WTC11 (cell line): ENCODE data around the gene RCL1. TPM values are rescaled to one million over a fixed set of nuclear protein-coding genes. Genes with fewer than 3 reads are reported as not detected.

ENCODE experiments used
- AR ChIP-seq: fragments of 250-450 bp; sonication (Bioruptor Pico); IDR thresholded peaks from 2 replicates; pipeline ENCODE4 v1.9.0; 2021; ENCODE audit warnings: mild to moderate bottlenecking
- ATF3 ChIP-seq: sonication (generic); formaldehyde crosslinking; conservative IDR thresholded peaks from 2 replicates; pipeline ENCODE4 v1.8.1; 2022; ENCODE audit warnings: mild to moderate bottlenecking, missing genetic modification reagents
- E2F5 ChIP-seq: sonication (generic); formaldehyde crosslinking; IDR thresholded peaks from 2 replicates; pipeline ENCODE4 v1.8.1; 2022; ENCODE audit warnings: mild to moderate bottlenecking, moderate library complexity, missing genetic modification reagents
- ELF4 ChIP-seq: sonication (generic); formaldehyde crosslinking; IDR thresholded peaks from 2 replicates; pipeline ENCODE4 v1.8.1; 2022; ENCODE audit warnings: low read depth, mild to moderate bottlenecking, moderate library complexity, missing genetic modification reagents
- NFE2L1 ChIP-seq: sonication (generic); formaldehyde crosslinking; IDR thresholded peaks from 2 replicates; pipeline ENCODE4 v1.8.1; 2023; ENCODE audit warnings: missing genetic modification reagents
- NR3C1 ChIP-seq: sonication (generic); formaldehyde crosslinking; conservative IDR thresholded peaks from 2 replicates; pipeline ENCODE4 v1.8.1; 2023; ENCODE audit warnings: low read depth, mild to moderate bottlenecking, missing genetic modification reagents
- TCF7 ChIP-seq: sonication (generic); formaldehyde crosslinking; IDR thresholded peaks from 2 replicates; pipeline ENCODE4 v1.8.0; 2022; ENCODE audit warnings: mild to moderate bottlenecking, low read depth, missing genetic modification reagents, moderate library complexity
- ZBTB43 ChIP-seq: sonication (generic); formaldehyde crosslinking; IDR thresholded peaks from 2 replicates; pipeline ENCODE4 v1.8.1; 2023; ENCODE audit warnings: mild to moderate bottlenecking, missing genetic modification reagents
- ZNF121 ChIP-seq: sonication (generic); formaldehyde crosslinking; IDR thresholded peaks from 2 replicates; pipeline ENCODE4 v1.8.0; 2023; ENCODE audit warnings: missing genetic modification reagents
- ZNF425 ChIP-seq: fragments of 250-450 bp; sonication (Bioruptor Pico); conservative IDR thresholded peaks from 2 replicates; pipeline ENCODE4 v1.9.0; 2021; ENCODE audit warnings: mild to moderate bottlenecking
- ZNF532 ChIP-seq: fragments of 250-450 bp; sonication (Bioruptor Pico); IDR thresholded peaks from 2 replicates; pipeline ENCODE4 v1.9.0; 2021; ENCODE audit warnings: mild to moderate bottlenecking, borderline replicate concordance
- ZNF671 ChIP-seq: fragments of 250-450 bp; sonication (Bioruptor Pico); IDR thresholded peaks from 2 replicates; pipeline ENCODE4 v1.8.0; 2021; ENCODE audit warnings: mild to moderate bottlenecking
- total RNA-seq: library from RNA; stranded (reverse); gene quantifications from 3 replicates; pipeline ENCODE4 v1.2.3, GENCODE V29; 2021

Gene RCL1
- total RNA-seq, 1 experiment from 2014 or later = 27.2 TPM

GRCh38 chr9:4792572-4793458 lies at the start of gene RCL1 (continued):
- TF ChIP-seq ZNF532 (CRISPR knock-in tag) (no peak), E2F5 (CRISPR knock-in tag) (peak; percentile 78), NFE2L1 (0 out of 2 replicates have a peak, but pooled peaks have one; percentile 10), ELF4 (no peak), ZNF121 (CRISPR knock-in tag) (no peak), AR (CRISPR knock-in tag) (no peak), TCF7 (peak; percentile 47; the same call in 1 of the 2 replicates), ZNF425 (CRISPR knock-in tag) (no peak), ATF3 (CRISPR knock-in tag) (no peak), ZBTB43 (no peak), ZNF671 (CRISPR knock-in tag) (no peak), NR3C1 (CRISPR knock-in tag) (no peak)
- TF ChIP-seq, all 79 proteins: peak for 21
